ENCODE data around the gene RAPGEF6. TPM values are rescaled to one million over a fixed set of nuclear protein-coding genes. Genes with fewer than 3 reads are reported as not detected.
"Not testable (repeated sequence)": the region's sequence is repeated elsewhere in the genome, so short reads cannot be mapped to it uniquely, and the experiment has no call there.

The RAPGEF6 gene
- polyA plus RNA-seq, 6 donors from 2014 or later = 15.3 to 28.3 (median 23.3) TPM

DNA sequence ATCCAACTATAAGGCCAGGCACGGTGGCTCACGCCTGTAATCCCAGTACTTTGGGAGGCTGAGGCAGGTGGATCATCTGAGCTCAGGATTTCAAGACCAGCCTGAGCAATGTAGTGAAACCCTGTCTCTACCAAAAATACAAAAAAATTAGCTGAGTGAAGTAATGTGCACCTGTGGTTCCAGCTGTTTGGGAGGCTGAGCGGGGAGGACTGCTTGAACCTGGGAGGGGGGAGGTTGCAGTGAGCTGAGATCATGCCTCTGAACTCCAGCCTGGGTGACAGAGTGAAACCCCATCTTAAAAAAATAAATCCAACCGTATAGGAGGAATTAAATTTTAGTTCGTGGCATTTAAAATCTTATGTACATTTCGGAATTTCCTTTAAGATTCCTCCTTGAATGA, 247.8 kb downstream of the RAPGEF6 start:
- DNase-seq (no peak), ATAC-seq (ENCODE audit: low read depth in 2 of 2) (no peak)
- H3K4me3 Mint-ChIP-seq = no peak overlapping the region
- no peaks in the 10 kb centered on the region for H3K27me3 Mint-ChIP-seq
- peaks cover 5 to 9% of the 10 kb centered on the region in 2 donors for H3K36me3 Mint-ChIP-seq
- H3K4me1 Mint-ChIP-seq = peaks cover 15 to 18% (median 17%) of the 10 kb centered on the region in 3 donors
- no peaks in the 10 kb centered on the region for H3K9me3 Mint-ChIP-seq
- peak overlapping the region in 4 of 6 donors; percentile 38 to 79 (median 48) for H3K27ac Mint-ChIP-seq

DNA sequence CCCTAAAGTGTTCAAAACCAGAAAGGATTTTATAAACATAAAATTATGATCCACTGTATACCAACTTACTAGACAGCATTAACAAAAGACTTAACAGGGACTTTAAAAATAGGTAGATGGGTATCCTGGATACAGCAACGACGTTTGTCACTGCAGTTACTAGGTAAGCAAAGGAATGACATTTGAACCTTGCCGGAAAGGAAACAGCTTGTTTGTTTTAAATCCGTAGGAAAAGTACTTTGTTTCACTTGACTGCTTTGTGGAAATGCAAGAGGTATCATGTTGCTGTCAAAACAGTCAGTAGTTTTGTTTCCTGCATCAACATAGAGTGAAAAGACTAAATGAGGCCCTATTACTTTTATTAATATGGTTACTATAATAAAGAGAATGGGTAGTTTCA, 248.2 kb downstream of the RAPGEF6 start:
- no peak overlapping the region for H3K4me3 Mint-ChIP-seq
- peaks cover 6 to 11% of the 10 kb centered on the region in 2 donors for H3K36me3 Mint-ChIP-seq

DNA sequence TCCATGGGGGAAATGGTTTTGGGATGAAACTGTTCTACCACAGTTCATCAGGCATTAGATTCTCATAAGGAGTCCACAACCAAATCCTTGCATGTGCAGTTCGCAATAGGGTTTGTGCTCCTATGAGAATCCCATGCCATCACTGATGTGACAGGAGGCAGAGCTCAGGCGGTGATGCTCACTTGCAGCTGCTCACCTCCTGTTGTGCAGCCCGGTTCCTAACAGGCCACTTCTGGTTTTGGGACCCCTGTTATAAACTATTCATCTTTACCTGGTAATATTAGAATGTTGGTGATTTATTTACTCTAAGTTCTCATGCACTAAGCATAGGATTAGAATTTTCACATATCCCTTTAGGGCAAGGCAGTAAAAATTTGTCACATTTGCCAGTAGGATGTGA, 248.9 kb downstream of the RAPGEF6 start:
- no peaks in the 10 kb centered on the region for H3K9me3 Mint-ChIP-seq
- peak overlapping the region in 5 of 6 donors; percentile 11 to 83 (median 49) for H3K27ac Mint-ChIP-seq
- no peaks in the 10 kb centered on the region for H3K27me3 Mint-ChIP-seq
- DNase-seq (no peak), ATAC-seq (ENCODE audit: low read depth in 2 of 2) (no peak)
- H3K36me3 Mint-ChIP-seq = peaks cover 10 to 16% of the 10 kb centered on the region in 2 donors
- H3K4me3 Mint-ChIP-seq = no peak overlapping the region
- H3K4me1 Mint-ChIP-seq = peaks cover 26 to 30% (median 27%) of the 10 kb centered on the region in 3 donors

More for the DNA sequence above, 248.2 kb downstream of the RAPGEF6 start:
- H3K27ac Mint-ChIP-seq = peak overlapping the region in 4 of 6 donors; percentile 33 to 83 (median 42)
- H3K9me3 Mint-ChIP-seq = no peaks in the 10 kb centered on the region
- no peak for ATAC-seq (ENCODE audit: low read depth in 2 of 2)
- H3K4me1 Mint-ChIP-seq = peaks cover 20 to 23% (median 22%) of the 10 kb centered on the region in 3 donors
- no peaks in the 10 kb centered on the region for H3K27me3 Mint-ChIP-seq
- DNase-seq = no peak

DNA sequence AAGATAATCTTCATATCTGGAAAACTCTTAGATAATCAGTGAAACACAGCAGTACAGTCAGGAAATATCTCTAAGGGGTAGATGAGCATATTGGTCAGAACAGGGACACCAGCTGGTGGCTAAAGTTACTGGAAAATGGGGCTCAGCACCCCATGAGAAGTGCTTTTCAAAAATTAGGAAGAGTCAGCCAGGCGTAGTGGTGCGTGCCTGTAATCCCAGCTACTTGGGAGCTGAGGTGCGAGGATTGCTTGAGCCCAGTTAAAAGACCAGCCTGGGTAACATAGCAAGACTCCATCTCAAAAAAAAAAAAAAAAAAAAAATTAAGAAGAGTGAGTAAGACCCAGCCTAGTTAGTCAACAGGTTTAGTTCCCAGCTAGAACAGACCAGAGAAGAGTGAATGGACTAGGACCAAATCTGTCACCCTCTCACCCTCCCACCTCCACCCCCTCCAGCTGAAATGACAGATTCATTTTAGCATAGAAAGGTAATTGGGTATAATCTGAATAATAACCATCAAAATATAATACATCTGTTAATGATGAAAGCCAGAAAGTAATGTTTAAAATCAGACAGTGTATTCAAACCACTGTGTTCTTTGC, 250.3 kb downstream of the RAPGEF6 start:
- peaks cover 0 to 5% (median 0%) of the 10 kb centered on the region in 7 donors for H3K9me3 Mint-ChIP-seq
- H3K36me3 Mint-ChIP-seq = peaks cover 10 to 19% of the 10 kb centered on the region in 2 donors
- H3K27me3 Mint-ChIP-seq = no peaks in the 10 kb centered on the region
- no peak for DNase-seq
- ATAC-seq (ENCODE audit: low read depth in 2 of 2) = no peak
- H3K27ac Mint-ChIP-seq = peak overlapping the region in 5 of 6 donors; percentile 47 to 83 (median 80)
- H3K4me3 Mint-ChIP-seq = no peak overlapping the region
- peaks cover 32 to 41% (median 40%) of the 10 kb centered on the region in 3 donors for H3K4me1 Mint-ChIP-seq

DNA sequence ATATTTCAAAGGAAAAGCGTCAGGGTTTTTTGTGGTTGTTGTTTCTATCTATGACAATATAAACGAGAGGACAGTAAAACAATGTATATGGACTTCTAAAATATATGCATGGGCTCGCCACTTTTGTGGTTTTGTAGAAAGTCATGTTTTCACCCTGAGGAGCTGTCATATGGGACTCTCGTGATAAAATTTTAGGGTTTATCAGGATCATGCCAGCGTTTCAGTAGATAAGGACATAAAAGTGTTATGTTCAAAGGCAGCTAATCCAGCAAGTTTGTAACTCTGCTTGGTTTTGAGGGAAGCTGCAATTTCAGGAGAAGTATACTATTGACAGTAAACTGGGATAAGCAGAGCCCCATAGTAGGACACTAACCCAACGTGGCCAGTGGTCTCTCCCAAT, 250.9 kb downstream of the RAPGEF6 start:
- H3K9me3 Mint-ChIP-seq = peaks cover 0 to 5% (median 0%) of the 10 kb centered on the region in 7 donors
- peak overlapping the region in 5 of 6 donors; percentile 47 to 83 (median 80) for H3K27ac Mint-ChIP-seq
- H3K4me1 Mint-ChIP-seq = peaks cover 32 to 46% (median 43%) of the 10 kb centered on the region in 3 donors
- no peak for DNase-seq
- ATAC-seq (ENCODE audit: low read depth in 2 of 2) = no peak
- H3K36me3 Mint-ChIP-seq = peaks cover 10 to 16% of the 10 kb centered on the region in 2 donors
- no peaks in the 10 kb centered on the region for H3K27me3 Mint-ChIP-seq
- no peak overlapping the region for H3K4me3 Mint-ChIP-seq

DNA sequence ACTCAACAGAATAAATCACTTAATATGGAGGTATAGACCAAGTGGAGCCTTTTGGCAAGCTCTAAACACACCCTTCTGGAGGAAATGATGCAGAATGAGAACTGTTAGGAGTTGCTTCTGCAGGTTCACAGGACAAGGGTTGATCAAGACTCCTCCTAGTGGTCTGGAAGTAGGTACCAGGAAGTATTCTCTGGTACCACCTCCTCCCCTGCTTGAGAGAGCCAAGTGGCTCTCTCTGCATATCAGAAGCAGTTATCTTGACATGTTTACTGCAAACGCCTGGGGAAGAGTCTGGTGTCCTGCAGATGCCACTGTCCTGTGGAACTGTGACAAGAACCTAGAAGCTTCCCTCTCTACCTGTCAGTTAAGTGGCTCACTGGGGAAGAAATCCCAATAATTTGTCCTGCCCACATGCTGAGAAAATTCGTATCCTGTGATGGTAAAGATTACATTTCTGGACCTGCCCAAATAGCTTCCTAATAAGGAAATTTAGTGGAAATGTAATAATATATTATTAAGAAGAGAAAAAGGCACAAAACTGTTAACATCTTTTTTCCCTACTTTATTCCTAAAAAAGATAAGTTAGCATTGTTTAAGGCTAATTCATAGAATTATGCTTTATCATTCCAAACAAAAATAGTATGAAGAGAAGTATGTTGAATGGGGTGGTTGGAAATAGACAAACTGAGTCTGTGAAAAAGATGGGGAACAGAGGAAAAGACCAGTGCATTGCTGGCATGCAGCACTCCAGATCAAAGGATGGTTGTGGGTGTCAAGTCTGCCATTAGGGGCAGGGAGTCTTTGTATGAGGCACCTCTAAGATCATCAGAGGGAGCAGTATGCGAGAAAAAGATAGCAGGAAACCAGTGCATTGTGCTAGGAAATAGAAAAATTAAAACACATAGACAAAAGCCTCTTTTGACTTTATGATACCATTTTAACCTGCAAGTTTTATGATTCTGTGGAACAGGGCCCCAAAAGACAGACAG, 252.3 kb downstream of the RAPGEF6 start:
- peak overlapping the region in 7 of 8 donors; percentile 35 to 79 (median 71) for H3K4me3 Mint-ChIP-seq
- H3K4me1 Mint-ChIP-seq = peaks cover 35 to 56% (median 48%) of the 10 kb centered on the region in 3 donors
- ATAC-seq (ENCODE audit: low read depth in 2 of 2) (peak; percentile 67 to 69), DNase-seq (peak; percentile 76)
- peak overlapping the region; percentile 96 to 100 (median 98) for H3K27ac Mint-ChIP-seq
- H3K9me3 Mint-ChIP-seq = peaks cover 0 to 5% (median 0%) of the 10 kb centered on the region in 7 donors
- H3K27me3 Mint-ChIP-seq = no peaks in the 10 kb centered on the region
- peaks cover 10 to 16% of the 10 kb centered on the region in 2 donors for H3K36me3 Mint-ChIP-seq

DNA sequence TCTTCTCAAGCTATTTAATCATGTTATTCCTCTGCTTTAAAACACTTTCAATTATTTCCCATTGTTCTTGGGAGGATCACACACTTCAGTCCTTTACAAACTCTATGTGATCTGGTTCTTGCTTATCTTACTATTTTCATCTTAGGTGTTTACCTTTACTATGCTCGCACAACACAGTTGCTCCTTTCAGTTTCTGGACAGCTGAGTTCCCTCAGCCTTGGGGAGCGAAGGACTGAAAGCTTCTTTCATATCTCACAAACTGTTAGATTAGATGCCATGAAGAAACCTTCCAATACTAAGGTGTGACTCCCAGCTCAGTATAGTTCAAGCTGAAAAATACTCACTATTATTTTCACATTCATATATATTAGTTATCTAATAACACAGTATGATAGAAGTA, 253.3 kb downstream of the RAPGEF6 start:
- H3K27ac Mint-ChIP-seq = peak overlapping the region; percentile 96 to 100 (median 98)

DNA sequence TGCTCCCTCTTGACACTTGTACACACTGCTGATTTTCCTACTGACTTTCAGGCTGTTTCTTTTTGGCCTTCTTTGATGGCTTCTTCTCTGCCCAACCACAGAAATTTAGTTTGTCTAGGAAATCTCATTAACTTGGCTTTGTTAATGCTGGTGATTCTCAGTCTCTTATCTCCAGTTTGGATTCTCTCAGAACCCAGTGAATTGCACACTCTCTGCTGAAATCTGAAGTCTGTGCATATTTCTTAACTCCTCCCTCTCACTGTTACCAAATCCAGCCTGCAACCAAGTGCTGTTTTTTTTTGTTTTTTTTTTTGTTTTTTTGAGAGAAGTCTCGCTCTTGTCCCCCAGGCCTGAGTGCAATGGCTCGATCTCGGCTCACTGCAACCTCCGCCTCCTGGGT, 254.0 kb downstream of the RAPGEF6 start:
- no peak for DNase-seq
- Mint-ChIP-seq H3K4me3 (peak overlapping the region; percentile 49 to 90 (median 76)), H3K9me3 (peaks cover 0 to 5% (median 0%) of the 10 kb centered on the region in 7 donors), H3K27me3 (no peaks in the 10 kb centered on the region), H3K4me1 (peaks cover 39 to 73% (median 56%) of the 10 kb centered on the region in 3 donors), H3K27ac (peak overlapping the region; percentile 97 to 100 (median 99)), H3K36me3 (peaks cover 10 to 16% of the 10 kb centered on the region in 2 donors)
- no peak for ATAC-seq (ENCODE audit: low read depth in 2 of 2)

More for the DNA sequence above, 253.3 kb downstream of the RAPGEF6 start:
- Mint-ChIP-seq H3K9me3 (peaks cover 0 to 5% (median 0%) of the 10 kb centered on the region in 7 donors), H3K4me1 (peaks cover 36 to 65% (median 50%) of the 10 kb centered on the region in 3 donors), H3K27me3 (no peaks in the 10 kb centered on the region), H3K36me3 (peaks cover 10 to 16% of the 10 kb centered on the region in 2 donors), H3K4me3 (peak overlapping the region; percentile 15 to 90 (median 74))
- DNase-seq (no peak), ATAC-seq (ENCODE audit: low read depth in 2 of 2) (no peak)

DNA sequence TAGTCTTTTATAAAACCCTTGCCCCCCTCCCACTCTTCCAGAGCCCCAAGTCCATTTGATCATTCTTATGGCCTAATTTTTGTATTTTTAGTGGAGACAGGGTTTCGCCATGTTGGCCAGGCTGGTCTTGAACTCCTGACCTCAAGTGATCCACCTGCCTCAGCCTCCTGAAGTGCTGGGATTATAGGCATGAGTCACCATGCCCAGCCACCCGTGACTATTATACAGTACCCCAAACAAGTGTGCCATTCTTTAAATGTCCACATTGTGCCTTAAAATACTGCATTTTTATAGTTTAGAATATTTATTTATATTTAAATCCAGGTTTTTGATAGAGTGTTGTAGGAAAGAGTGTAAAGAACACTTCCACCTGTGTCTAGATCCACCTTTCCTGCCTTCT, 254.8 kb downstream of the RAPGEF6 start:
- Mint-ChIP-seq H3K4me3 (peak overlapping the region; percentile 45 to 90 (median 82)), H3K4me1 (peaks cover 43 to 81% (median 56%) of the 10 kb centered on the region in 3 donors), H3K27ac (peak overlapping the region; percentile 97 to 100 (median 99)), H3K36me3 (peaks cover 10 to 16% of the 10 kb centered on the region in 2 donors)
- not testable (repeated sequence) for H3K9me3 Mint-ChIP-seq; DNase-seq; ATAC-seq (ENCODE audit: low read depth in 2 of 2); H3K27me3 Mint-ChIP-seq

DNA sequence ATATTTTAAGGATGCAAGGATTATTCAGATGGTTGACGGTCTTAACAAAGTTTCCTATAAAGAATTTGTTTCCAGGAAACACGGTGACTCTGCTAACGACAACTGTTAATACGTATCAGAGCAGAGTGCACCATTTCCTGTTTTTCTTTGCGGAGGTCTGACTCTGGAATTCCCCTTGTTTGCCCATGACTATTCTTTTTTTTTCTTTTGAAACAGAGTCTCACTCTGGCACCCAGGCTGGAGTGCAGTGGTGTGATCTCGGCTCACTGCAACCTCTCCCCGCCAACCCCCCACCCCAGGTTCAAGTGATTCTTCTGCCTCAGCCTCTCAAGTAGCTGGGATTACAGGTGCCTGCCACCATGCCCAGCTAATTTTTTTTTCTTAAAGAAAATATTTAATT, 255.3 kb downstream of the RAPGEF6 start:
- peaks cover 44 to 86% (median 59%) of the 10 kb centered on the region in 3 donors for H3K4me1 Mint-ChIP-seq
- peak; percentile 84 for DNase-seq
- ATAC-seq (ENCODE audit: low read depth in 2 of 2) = peak; percentile 68 to 71
- no peaks in the 10 kb centered on the region for H3K27me3 Mint-ChIP-seq
- H3K4me3 Mint-ChIP-seq = peak overlapping the region; percentile 54 to 90 (median 82)
- peaks cover 10 to 16% of the 10 kb centered on the region in 2 donors for H3K36me3 Mint-ChIP-seq
- H3K9me3 Mint-ChIP-seq = peaks cover 0 to 5% (median 0%) of the 10 kb centered on the region in 7 donors
- H3K27ac Mint-ChIP-seq = peak overlapping the region; percentile 97 to 100 (median 99)

DNA sequence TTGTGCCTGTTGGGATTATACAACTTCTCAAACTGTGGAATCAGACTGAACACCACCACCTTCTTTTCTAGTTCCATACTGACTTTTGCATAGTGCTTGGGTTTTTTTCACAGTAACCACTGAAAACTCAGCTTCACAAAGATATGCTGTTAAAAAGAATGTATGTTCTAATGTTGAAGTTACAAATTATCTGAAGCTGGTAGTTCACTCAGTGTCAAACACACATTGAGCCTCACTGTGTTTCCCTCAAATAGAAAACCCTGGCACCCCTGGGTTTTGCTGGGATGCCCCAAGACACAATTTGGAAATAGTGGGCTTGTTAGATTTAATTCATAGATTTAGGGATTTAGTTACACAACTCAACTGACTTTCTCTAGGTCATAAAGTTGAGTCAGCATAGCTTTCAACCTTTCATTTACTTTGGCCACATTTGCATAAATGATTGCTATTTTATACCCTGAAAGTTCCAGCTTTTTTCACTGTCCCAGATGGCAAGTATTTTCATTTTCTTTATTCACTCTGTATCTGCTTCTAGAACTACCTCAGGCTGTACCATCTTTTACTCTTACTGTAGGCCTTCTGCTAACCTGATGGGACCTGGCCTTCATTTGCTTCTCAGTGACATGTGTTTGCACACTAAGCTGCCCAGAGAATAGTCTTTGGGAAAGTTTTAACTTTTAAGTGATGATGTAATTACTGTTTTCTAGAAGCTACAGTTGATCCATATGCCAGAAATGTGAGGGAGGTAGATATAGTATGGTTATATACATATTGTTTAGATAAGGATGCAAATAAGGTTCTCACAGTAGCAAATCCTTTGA, 256.1 kb downstream of the RAPGEF6 start:
- Mint-ChIP-seq H3K4me1 (peaks cover 46 to 92% (median 62%) of the 10 kb centered on the region in 3 donors), H3K36me3 (peaks cover 10 to 16% of the 10 kb centered on the region in 2 donors), H3K4me3 (peak overlapping the region; percentile 15 to 90 (median 80)), H3K27ac (peak overlapping the region; percentile 97 to 100 (median 99)), H3K27me3 (no peaks in the 10 kb centered on the region), H3K9me3 (peaks cover 0 to 5% (median 0%) of the 10 kb centered on the region in 7 donors)
- DNase-seq (peak; percentile 29), ATAC-seq (ENCODE audit: low read depth in 2 of 2) (peak; percentile 25 to 43)

DNA sequence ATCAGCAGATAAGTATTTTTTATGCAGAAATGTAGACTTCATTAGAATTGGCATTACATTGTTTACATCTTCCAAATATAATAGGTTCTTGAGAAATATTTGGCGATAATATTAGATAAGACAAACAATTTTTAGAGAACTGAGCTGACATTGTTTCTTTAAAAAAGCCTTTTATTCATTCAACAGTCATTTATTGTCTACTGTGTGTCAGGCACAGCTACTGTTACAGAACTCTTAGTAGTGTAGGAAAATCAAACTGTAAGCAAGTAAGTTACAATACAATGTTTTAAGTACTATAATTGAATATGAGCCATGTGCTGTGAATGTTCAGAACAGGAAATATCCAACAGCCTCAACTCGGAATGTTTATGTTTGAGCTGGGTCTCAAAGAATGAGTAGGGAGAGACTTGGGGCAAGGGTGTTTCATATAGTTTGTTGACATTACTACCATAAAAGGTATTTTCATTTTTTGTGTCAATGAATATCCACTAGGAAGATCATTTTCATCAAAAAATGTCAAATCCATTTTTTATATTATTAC, 257.2 kb downstream of the RAPGEF6 start:
- H3K4me1 Mint-ChIP-seq = peaks cover 54 to 96% (median 71%) of the 10 kb centered on the region in 3 donors
- H3K27me3 Mint-ChIP-seq = no peaks in the 10 kb centered on the region
- H3K36me3 Mint-ChIP-seq = peaks cover 16 to 20% of the 10 kb centered on the region in 2 donors
- H3K4me3 Mint-ChIP-seq = peak overlapping the region in 3 of 8 donors; percentile 25 to 71 (median 68)
- no peak for ATAC-seq (ENCODE audit: low read depth in 2 of 2)
- no peak for DNase-seq
- peak overlapping the region; percentile 91 to 99 (median 94) for H3K27ac Mint-ChIP-seq
- H3K9me3 Mint-ChIP-seq = peaks cover 0 to 5% (median 0%) of the 10 kb centered on the region in 7 donors
